Stimulated activated CD8-positive, alpha-beta memory T cell treated with anti-CD3 and anti-CD28 coated beads, Interleukin-4, amount 100 ng/mL, for 48 hours (primary cell): ENCODE measurements around the gene PAM.

Experiments
- DNase-seq: peaks from one replicate; pipeline ENCODE4 v3.0.0-alpha.2; 2020

The PAM gene

GRCh38 chr5:102863764-102864560 is 108.9 kb downstream of the PAM start:
- no peak for DNase-seq

GRCh38 chr5:102865171-102865509 is 110.0 kb downstream of the PAM start:
- no peak for DNase-seq

GRCh38 chr5:102865510-102866236 is 110.6 kb downstream of the PAM start:
- DNase-seq, result peak; percentile 67

GRCh38 chr5:102866237-102866600 is 111.1 kb downstream of the PAM start:
- no peak for DNase-seq

GRCh38 chr5:102867992-102868662 is 113.0 kb downstream of the PAM start:
- no peak for DNase-seq

GRCh38 chr5:102869230-102869629 is 114.1 kb downstream of the PAM start:
- no peak for DNase-seq

GRCh38 chr5:102873379-102873932 is 118.4 kb downstream of the PAM start:
- DNase-seq, result no peak

GRCh38 chr5:102874054-102874453 is 118.9 kb downstream of the PAM start:
- DNase-seq, result no peak

- DNase-seq, result no peak
Observed at GRCh38 chr5:102875721-102876123, 120.6 kb downstream of the PAM start.

GRCh38 chr5:102876610-102877009 is 121.5 kb downstream of the PAM start:
- no peak for DNase-seq

GRCh38 chr5:102879741-102880140 is 124.6 kb downstream of the PAM start:
- no peak for DNase-seq

GRCh38 chr5:102886586-102886985 is 131.5 kb downstream of the PAM start:
- DNase-seq, result no peak

- DNase-seq, result no peak
Observed at GRCh38 chr5:102888483-102888882, 133.4 kb downstream of the PAM start.

GRCh38 chr5:102889033-102889432 is 133.9 kb downstream of the PAM start:
- DNase-seq, result no peak

- DNase-seq, result no peak
Observed at GRCh38 chr5:102890133-102890532, 135.0 kb downstream of the PAM start.

- no peak for DNase-seq
Observed at GRCh38 chr5:102891175-102891574, 136.1 kb downstream of the PAM start.

- DNase-seq, result no peak
Observed at GRCh38 chr5:102893942-102894341, 138.8 kb downstream of the PAM start.

GRCh38 chr5:102895234-102895633 is 140.1 kb downstream of the PAM start:
- no peak for DNase-seq

- DNase-seq, result no peak
Observed at GRCh38 chr5:102895976-102896375, 140.9 kb downstream of the PAM start.

GRCh38 chr5:102901424-102902134 is 146.5 kb downstream of the PAM start:
- no peak for DNase-seq

GRCh38 chr5:102902135-102902448 is 147.0 kb downstream of the PAM start:
- no peak for DNase-seq

- DNase-seq, result no peak
Observed at GRCh38 chr5:102902647-102903046, 147.5 kb downstream of the PAM start.
